Osteoblast (primary cell): ENCODE data around the gene TBC1D21. TPM values are rescaled to one million over a fixed set of nuclear protein-coding genes. Genes with fewer than 3 reads are reported as not detected.

Experiments
- DNase-seq: peaks from one replicate; pipeline ENCODE4 v3.0.0; 2011; ENCODE audit warnings: low spot score, mixed read lengths; ENCODE audit not compliant: insufficient read length; ENCODE audit errors: missing footprints
- H2AFZ ChIP-seq: 2 replicates; pipeline ENCODE4 v1.6.0; 2011; ENCODE audit warnings: mild to moderate bottlenecking, low read length
- H3K27ac ChIP-seq: 2 replicates; pipeline ENCODE4 v1.5.1; 2011; ENCODE audit warnings: mild to moderate bottlenecking, low read depth, low read length, moderate library complexity
- H3K27me3 ChIP-seq: 2 replicates; pipeline ENCODE4 v1.6.0; 2012; ENCODE audit warnings: mild to moderate bottlenecking, control low read depth, inconsistent platforms, low read length, moderate library complexity; ENCODE audit not compliant: insufficient read depth
- H3K36me3 ChIP-seq: 2 replicates; pipeline ENCODE4 v1.5.1; 2011; ENCODE audit warnings: mild to moderate bottlenecking, low read length, control low read depth, moderate library complexity; ENCODE audit not compliant: insufficient read depth
- H3K4me1 ChIP-seq: 2 replicates; pipeline ENCODE4 v1.5.1; 2011; ENCODE audit warnings: mild to moderate bottlenecking, low read length, control low read depth, moderate library complexity; ENCODE audit not compliant: insufficient read depth
- H3K4me2 ChIP-seq: 2 replicates; pipeline ENCODE4 v1.6.0; 2011; ENCODE audit warnings: mild to moderate bottlenecking, low read length; ENCODE audit not compliant: insufficient read depth
- H3K4me3 ChIP-seq: fragments of 200-600 bp; sonication (generic); 3 replicates; pipeline ENCODE4 v1.5.1; 2012; ENCODE audit warnings: mild to moderate bottlenecking, low read length, inconsistent platforms; ENCODE audit not compliant: insufficient read depth
- H3K79me2 ChIP-seq: 2 replicates; pipeline ENCODE4 v1.6.0; 2012; ENCODE audit warnings: mild to moderate bottlenecking, low read length, control low read depth, inconsistent platforms; ENCODE audit not compliant: insufficient read depth
- H3K9me3 ChIP-seq: 2 replicates; pipeline ENCODE4 v1.5.1; 2011; ENCODE audit warnings: low read depth, low read length, control low read depth
- H4K20me1 ChIP-seq: 2 replicates; pipeline ENCODE4 v1.6.0; 2012; ENCODE audit warnings: mild to moderate bottlenecking, low read length, control low read depth; ENCODE audit not compliant: insufficient read depth
- CTCF ChIP-seq: IDR thresholded peaks from 2 replicates; pipeline ENCODE4 v1.5.1; 2011; ENCODE audit warnings: mild to moderate bottlenecking, low read depth, low read length, moderate library complexity; ENCODE audit errors: extremely low read depth
- total RNA-seq: library from RNA; depleted of rRNA; stranded (reverse); fragments of >200 nt; gene quantifications from 2 replicates; pipeline ENCODE4 v1.2.3, GENCODE V29; 2012

Gene TBC1D21
- total RNA-seq, 1 donor = not detected

GRCh38 chr15:73845907-73846306 is 27.5 kb upstream of the TBC1D21 start:
- Histone ChIP-seq H3K79me2 (no peaks in the 10 kb centered on the region), H3K36me3 (no peaks in the 10 kb centered on the region), H3K9me3 (no peaks in the 10 kb centered on the region), H4K20me1 (no peaks in the 10 kb centered on the region), H3K4me2 (no peak overlapping the region), H3K4me1 (no peaks in the 10 kb centered on the region), H3K27me3 (peaks cover 23% of the 10 kb centered on the region), H2AFZ (no peak overlapping the region), H3K4me3 (no peak overlapping the region), H3K27ac (no peak overlapping the region)
- no peak for TF ChIP-seq CTCF
- no peak for DNase-seq

DNA sequence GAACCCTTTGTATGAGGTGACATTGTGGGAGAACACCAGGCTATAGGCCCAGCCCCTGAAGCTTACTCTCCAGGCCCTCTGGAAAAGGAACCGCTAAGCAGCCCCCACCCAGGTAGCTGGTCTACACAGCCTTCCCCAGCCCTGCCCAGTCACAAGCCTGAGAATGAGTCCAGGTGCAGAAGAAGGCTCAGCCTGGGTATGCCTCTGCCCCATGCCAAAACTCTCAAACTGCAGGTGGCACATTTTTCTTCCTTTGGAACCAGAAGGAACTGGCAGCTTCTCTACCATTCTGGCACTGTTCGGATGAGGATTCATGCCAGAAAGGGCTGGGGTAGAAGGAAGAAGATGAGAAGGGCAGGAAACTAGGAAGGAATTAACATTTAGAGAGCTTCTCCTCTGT is 23.7 kb upstream of the TBC1D21 start:
- no peak for DNase-seq
- Histone ChIP-seq H2AFZ (no peak overlapping the region), H3K4me2 (no peak overlapping the region), H3K4me1 (no peaks in the 10 kb centered on the region), H4K20me1 (no peaks in the 10 kb centered on the region), H3K36me3 (no peaks in the 10 kb centered on the region), H3K27me3 (peaks cover 8% of the 10 kb centered on the region), H3K27ac (no peak overlapping the region), H3K4me3 (no peak overlapping the region), H3K9me3 (no peaks in the 10 kb centered on the region), H3K79me2 (no peaks in the 10 kb centered on the region)
- no peak for TF ChIP-seq CTCF

DNA sequence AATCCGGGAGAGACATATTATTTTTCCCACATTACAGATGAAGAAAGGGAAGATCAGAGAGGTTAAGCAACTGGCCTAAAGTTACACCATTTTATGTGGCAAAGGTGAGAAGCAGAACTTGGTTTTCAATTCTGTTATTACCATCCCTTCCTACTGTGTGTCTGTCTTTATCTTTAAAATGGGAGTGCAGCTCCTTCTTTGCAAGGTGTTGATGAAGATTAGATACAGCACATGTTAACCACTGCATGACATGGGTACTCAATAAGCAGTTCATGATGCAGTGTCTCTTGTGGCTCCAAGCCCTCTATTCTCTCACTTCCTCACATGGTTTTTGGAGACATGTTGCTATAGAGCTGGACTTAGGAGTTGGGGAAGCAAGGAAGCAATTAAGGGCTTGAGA is 23.1 kb upstream of the TBC1D21 start:
- Histone ChIP-seq H3K9me3 (no peaks in the 10 kb centered on the region), H3K4me2 (no peak overlapping the region), H3K27me3 (peaks cover 11% of the 10 kb centered on the region), H4K20me1 (no peaks in the 10 kb centered on the region), H3K4me3 (no peak overlapping the region), H3K27ac (no peak overlapping the region), H3K36me3 (no peaks in the 10 kb centered on the region), H2AFZ (no peak overlapping the region), H3K79me2 (no peaks in the 10 kb centered on the region), H3K4me1 (no peaks in the 10 kb centered on the region)
- no peak for DNase-seq
- TF ChIP-seq CTCF = no peak

GRCh38 chr15:73851689-73852088 is 21.7 kb upstream of the TBC1D21 start:
- no peak overlapping the region for H3K4me3 ChIP-seq
- H2AFZ ChIP-seq = no peak overlapping the region
- H3K4me1 ChIP-seq = no peaks in the 10 kb centered on the region
- TF ChIP-seq CTCF = no peak
- H3K9me3 ChIP-seq = no peaks in the 10 kb centered on the region
- no peaks in the 10 kb centered on the region for H3K79me2 ChIP-seq
- no peak overlapping the region for H3K4me2 ChIP-seq
- no peaks in the 10 kb centered on the region for H4K20me1 ChIP-seq
- DNase-seq = no peak
- no peak overlapping the region for H3K27ac ChIP-seq
- no peaks in the 10 kb centered on the region for H3K36me3 ChIP-seq
- H3K27me3 ChIP-seq = peaks cover 10% of the 10 kb centered on the region
